Endothelial cell (in vitro differentiated cells): ENCODE data around the gene TBC1D12. TPM values are rescaled to one million over a fixed set of nuclear protein-coding genes. Genes with fewer than 3 reads are reported as not detected.
A peak's percentile ranks its signal among the peaks of the same experiment; 100 is the strongest.

Experiments used
- DNase-seq: peaks from one replicate; pipeline ENCODE4 v3.0.0; 2021; ENCODE audit warnings: low spot score
- H3K27ac Mint-ChIP-seq: one replicate; pipeline ENCODE4 v1.8.0; 2021; ENCODE audit warnings: mixed read lengths, inconsistent platforms; ENCODE audit not compliant: unreplicated experiment
- H3K27me3 Mint-ChIP-seq: one replicate; pipeline ENCODE4 v1.8.0; 2021; ENCODE audit warnings: mild to moderate bottlenecking, moderate library complexity, mixed read lengths, inconsistent platforms; ENCODE audit not compliant: unreplicated experiment
- H3K36me3 Mint-ChIP-seq: one replicate; pipeline ENCODE4 v1.8.0; 2021; ENCODE audit warnings: mild to moderate bottlenecking, low read depth, mixed read lengths, inconsistent platforms; ENCODE audit not compliant: unreplicated experiment
- H3K4me1 Mint-ChIP-seq: one replicate; pipeline ENCODE4 v1.8.0; 2021; ENCODE audit warnings: mild to moderate bottlenecking, mixed read lengths, inconsistent platforms; ENCODE audit not compliant: unreplicated experiment
- H3K4me3 Mint-ChIP-seq: one replicate; pipeline ENCODE4 v1.8.0; 2021; ENCODE audit warnings: mild to moderate bottlenecking, mixed read lengths, inconsistent platforms; ENCODE audit not compliant: unreplicated experiment
- H3K9me3 Mint-ChIP-seq: one replicate; pipeline ENCODE4 v1.8.0; 2021; ENCODE audit warnings: mixed read lengths, inconsistent platforms; ENCODE audit not compliant: unreplicated experiment
- CTCF ChIP-seq: fragments of 200-600 bp; sonication (generic); IDR thresholded peaks from one replicate; pipeline ENCODE4 v1.5.0; 2021; ENCODE audit warnings: antibody characterized with exemption; ENCODE audit not compliant: unreplicated experiment
- total RNA-seq: library from RNA; stranded (reverse); fragmentation: NEBNext Ultra II Directional; extraction: Animal tissue kit (Norgen Biotek cat#: 25700); gene quantifications from one replicate; pipeline ENCODE4 v1.2.1, GENCODE V29; 2021; ENCODE audit not compliant: unreplicated experiment

TBC1D12 gene
- total RNA-seq, 1 donor from 2014 or later: 9.3 TPM

- no peak overlapping the region for H3K4me3 Mint-ChIP-seq
- no peaks in the 10 kb centered on the region for H3K9me3 Mint-ChIP-seq
- no peak overlapping the region for H3K27ac Mint-ChIP-seq
- no peaks in the 10 kb centered on the region for H3K4me1 Mint-ChIP-seq
- peaks cover 15% of the 10 kb centered on the region for H3K36me3 Mint-ChIP-seq
- peaks cover 1% of the 10 kb centered on the region for H3K27me3 Mint-ChIP-seq
- no peak for DNase-seq
- TF ChIP-seq CTCF: no peak
These were observed 59.2 kb downstream of the TBC1D12 start for GRCh38 chr10:94461503-94461902.

GRCh38 chr10:94462130-94462529, 59.8 kb downstream of the TBC1D12 start:
- H3K27me3 Mint-ChIP-seq: peaks cover 1% of the 10 kb centered on the region
- no peaks in the 10 kb centered on the region for H3K9me3 Mint-ChIP-seq
- H3K4me3 Mint-ChIP-seq: no peak overlapping the region
- H3K4me1 Mint-ChIP-seq: no peaks in the 10 kb centered on the region
- no peak for TF ChIP-seq CTCF
- no peak overlapping the region for H3K27ac Mint-ChIP-seq
- peaks cover 15% of the 10 kb centered on the region for H3K36me3 Mint-ChIP-seq
- DNase-seq: no peak

- DNase-seq: no peak
- peaks cover under 1% of the 10 kb centered on the region for H3K36me3 Mint-ChIP-seq
- no peaks in the 10 kb centered on the region for H3K27me3 Mint-ChIP-seq
- H3K9me3 Mint-ChIP-seq: no peaks in the 10 kb centered on the region
- no peaks in the 10 kb centered on the region for H3K4me1 Mint-ChIP-seq
- H3K27ac Mint-ChIP-seq: no peak overlapping the region
- H3K4me3 Mint-ChIP-seq: no peak overlapping the region
- no peak for TF ChIP-seq CTCF
These were observed 63.3 kb downstream of the TBC1D12 start for GRCh38 chr10:94465684-94466083.

- H3K9me3 Mint-ChIP-seq: no peaks in the 10 kb centered on the region
- no peak for TF ChIP-seq CTCF
- no peak overlapping the region for H3K4me3 Mint-ChIP-seq
- H3K27me3 Mint-ChIP-seq: peaks cover 3% of the 10 kb centered on the region
- H3K36me3 Mint-ChIP-seq: peaks cover 6% of the 10 kb centered on the region
- no peaks in the 10 kb centered on the region for H3K4me1 Mint-ChIP-seq
- DNase-seq: no peak
- H3K27ac Mint-ChIP-seq: no peak overlapping the region
These were observed 79.1 kb downstream of the TBC1D12 start for GRCh38 chr10:94481410-94481809.

- no peak for DNase-seq
- Mint-ChIP-seq H3K36me3 (peaks cover 6% of the 10 kb centered on the region), H3K4me1 (no peaks in the 10 kb centered on the region), H3K27me3 (peaks cover 3% of the 10 kb centered on the region), H3K9me3 (no peaks in the 10 kb centered on the region), H3K27ac (no peak overlapping the region), H3K4me3 (peak overlapping the region; percentile 47)
- no peak for TF ChIP-seq CTCF
These were observed 81.6 kb downstream of the TBC1D12 start for GRCh38 chr10:94483970-94484369.
